HG03575 (cell line): ENCODE results near the gene NDUFA13.

Experiments used
- ATAC-seq: cut with Tn5 transposase; IDR thresholded peaks from one replicate; pipeline ENCODE4 v1.9.1; 2021; ENCODE audit not compliant: unreplicated experiment, insufficient number of reproducible peaks, low FRiP score; ENCODE audit errors: extremely low read depth

The NDUFA13 gene

DNA sequence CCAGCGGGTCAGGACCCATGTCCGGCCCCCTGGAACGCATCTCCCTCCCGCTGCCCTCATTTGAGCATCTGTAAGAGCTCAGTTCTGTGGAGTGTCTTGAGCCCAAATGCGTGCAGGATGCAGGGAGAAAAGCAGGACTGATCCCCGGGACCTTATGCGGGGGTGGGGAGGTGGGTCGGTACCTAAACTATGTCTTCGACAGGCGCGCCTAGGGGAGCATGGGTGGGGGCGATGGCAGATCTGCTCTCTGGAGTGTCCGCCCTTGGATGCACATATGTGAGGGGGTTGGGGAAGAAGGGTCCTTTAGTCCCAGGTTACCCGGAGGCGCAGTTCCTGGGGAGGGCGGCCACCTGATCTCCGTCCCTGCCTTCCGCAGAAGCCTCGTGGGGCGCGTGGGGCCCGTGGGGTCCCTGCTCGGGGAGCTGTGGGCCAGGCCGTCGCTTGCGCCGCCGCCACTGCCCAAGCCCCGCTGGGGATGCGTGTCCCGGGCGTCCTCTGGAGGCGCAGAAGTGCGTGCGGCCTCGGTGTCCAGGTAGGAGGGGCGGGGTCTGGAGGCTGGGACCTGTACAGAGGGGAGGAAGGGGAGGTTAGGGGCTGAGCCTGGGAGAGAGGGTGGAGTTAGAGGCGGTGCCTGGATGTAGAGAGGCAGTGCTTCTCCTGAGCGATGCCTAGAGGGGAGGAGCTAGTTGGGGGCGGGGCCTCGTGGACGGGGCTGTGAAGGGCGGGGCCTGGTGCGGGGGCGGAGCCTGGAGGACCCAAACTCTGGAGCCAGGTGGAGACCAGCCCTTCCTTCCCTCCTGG is 24.9 kb downstream of the NDUFA13 start:
- no peak for ATAC-seq

DNA sequence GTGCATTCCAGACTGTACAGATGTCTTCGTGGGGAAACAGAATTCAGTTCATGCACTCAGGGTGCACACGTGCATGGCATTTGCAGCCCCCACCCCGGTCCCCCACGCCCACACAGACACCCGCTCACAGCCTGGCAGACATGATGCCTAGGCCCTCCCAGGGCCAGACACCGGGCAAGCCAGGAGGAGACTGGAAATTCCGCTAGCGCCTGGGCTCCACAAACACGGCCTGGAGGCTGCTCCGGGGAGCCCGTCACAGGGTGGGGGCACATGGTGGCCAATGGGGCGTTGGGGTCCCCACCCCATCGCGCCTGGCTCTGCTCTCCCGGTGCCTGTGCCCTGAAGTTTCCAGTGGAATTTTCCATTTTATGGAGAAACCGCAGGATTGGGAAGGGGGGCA is 25.6 kb downstream of the NDUFA13 start:
- no peak for ATAC-seq

DNA sequence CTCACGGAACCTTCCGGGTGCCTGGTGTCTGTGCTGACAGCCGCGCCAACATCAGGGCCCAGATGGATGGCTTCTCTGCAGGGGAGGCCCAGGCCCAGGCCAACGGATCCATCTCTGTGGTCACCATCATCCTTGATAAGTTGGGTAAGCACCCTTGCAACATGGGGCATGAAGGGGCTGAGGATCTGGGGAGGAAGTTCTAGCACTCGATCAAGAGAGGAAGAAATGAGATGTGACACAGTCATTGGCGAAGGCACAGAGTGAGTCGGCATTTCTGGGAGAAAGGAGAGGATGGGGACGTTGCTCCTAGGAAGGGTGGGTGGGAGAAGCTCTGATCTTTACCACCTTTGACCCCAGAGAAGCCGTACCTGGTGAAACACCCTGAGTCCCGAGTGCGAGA is 26.5 kb downstream of the NDUFA13 start:
- no peak for ATAC-seq

DNA sequence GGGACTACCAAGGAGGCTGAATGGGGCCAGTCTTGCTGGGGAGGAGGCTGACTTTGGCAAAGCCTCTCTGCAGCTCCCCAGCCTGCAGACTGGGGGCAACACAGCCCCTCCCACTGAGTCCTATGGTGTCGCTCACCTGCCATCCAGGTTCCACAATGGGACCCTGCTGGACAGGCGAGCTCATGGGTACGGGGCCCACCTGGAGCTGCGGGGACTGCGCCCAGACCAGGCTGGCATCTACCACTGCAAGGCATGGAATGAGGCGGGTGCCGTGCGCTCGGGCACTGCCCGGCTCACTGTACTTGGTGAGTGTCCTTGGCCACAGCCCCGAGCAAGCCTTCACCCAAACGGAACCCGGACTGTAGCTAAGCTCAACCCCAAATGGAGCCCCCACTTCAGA is 27.1 kb downstream of the NDUFA13 start:
- ATAC-seq = no peak

DNA sequence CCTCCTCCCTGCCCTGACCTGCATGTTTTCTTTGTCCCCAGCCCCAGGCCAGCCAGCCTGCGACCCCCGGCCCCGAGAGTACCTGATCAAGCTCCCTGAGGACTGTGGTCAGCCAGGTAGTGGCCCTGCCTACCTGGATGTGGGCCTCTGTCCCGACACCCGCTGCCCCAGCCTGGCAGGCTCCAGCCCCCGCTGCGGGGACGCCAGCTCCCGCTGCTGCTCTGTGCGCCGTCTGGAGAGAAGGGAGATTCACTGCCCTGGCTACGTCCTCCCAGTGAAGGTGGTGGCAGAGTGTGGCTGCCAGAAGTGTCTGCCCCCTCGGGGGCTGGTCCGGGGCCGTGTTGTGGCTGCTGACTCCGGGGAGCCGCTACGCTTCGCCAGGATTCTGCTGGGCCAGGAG is 27.6 kb downstream of the NDUFA13 start:
- ATAC-seq = no peak

DNA sequence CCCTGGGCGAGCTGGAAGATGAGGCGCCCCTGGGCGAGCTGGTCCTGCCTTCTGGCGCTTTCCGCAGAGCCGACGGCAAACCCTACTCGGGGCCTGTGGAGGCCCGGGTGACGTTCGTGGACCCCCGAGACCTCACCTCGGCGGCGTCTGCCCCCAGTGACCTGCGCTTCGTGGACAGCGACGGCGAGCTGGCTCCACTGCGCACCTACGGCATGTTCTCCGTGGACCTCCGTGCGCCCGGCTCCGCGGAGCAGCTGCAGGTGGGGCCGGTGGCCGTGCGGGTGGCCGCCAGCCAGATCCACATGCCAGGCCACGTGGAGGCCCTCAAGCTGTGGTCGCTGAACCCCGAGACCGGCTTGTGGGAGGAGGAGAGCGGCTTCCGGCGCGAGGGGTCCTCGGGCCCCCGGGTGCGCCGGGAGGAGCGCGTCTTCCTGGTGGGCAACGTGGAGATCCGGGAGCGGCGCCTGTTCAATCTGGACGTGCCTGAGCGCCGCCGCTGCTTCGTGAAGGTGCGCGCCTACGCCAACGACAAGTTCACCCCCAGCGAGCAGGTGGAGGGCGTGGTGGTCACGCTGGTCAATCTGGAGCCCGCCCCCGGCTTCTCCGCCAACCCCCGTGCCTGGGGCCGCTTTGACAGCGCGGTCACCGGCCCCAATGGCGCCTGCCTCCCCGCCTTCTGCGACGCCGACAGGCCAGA is 28.4 kb downstream of the NDUFA13 start:
- ATAC-seq = no peak

DNA sequence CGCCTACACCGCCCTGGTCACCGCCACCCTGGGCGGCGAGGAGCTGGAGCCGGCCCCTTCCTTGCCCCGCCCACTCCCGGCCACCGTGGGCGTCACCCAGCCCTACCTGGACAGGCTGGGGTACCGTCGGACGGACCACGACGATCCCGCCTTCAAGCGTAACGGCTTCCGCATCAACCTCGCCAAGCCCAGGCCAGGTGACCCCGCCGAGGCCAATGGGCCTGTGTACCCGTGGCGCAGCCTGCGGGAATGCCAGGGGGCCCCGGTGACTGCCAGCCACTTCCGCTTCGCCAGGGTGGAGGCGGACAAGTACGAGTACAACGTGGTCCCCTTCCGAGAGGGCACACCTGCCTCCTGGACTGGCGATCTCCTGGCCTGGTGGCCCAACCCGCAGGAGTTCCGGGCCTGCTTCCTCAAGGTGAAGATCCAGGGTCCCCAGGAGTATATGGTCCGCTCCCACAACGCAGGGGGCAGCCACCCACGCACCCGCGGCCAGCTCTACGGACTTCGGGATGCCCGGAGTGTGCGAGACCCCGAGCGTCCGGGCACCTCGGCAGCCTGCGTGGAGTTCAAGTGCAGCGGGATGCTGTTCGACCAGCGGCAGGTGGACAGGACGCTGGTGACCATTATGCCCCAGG is 29.0 kb downstream of the NDUFA13 start:
- ATAC-seq = no peak

DNA sequence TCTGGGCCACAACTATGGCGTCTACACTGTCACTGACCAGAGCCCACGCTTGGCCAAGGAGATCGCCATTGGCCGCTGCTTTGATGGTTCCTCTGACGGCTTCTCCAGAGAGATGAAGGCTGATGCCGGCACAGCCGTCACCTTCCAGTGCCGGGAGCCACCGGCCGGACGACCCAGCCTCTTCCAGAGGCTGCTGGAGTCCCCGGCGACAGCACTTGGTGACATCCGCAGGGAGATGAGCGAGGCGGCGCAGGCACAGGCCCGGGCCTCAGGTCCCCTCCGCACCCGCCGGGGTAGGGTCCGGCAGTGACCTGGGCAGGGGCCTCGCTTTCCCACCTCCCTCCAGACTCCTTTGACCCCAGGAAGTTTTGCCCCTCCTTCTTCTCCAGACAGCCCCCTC is 29.7 kb downstream of the NDUFA13 start:
- no peak for ATAC-seq

DNA sequence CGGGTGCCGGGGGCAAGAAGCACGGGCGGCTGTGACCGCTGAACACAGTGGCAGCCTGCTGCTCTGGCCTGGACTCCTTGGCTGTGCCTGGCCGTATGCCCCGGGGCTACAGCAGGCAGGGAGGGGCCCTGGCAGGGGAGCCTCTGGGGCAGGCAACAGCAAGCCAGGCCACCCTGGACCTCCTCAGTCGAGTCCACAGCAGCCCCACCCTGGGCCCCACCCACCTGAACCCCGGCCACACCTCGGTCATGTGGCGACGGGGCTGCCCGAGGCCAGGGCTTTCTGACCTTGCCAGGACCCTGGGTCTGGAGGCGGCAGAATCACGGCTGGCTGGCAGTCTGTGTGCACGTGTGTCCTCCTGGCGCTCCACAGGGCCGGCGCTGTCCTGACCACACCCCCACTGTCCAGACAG is 30.7 kb downstream of the NDUFA13 start:
- ATAC-seq = no peak

DNA sequence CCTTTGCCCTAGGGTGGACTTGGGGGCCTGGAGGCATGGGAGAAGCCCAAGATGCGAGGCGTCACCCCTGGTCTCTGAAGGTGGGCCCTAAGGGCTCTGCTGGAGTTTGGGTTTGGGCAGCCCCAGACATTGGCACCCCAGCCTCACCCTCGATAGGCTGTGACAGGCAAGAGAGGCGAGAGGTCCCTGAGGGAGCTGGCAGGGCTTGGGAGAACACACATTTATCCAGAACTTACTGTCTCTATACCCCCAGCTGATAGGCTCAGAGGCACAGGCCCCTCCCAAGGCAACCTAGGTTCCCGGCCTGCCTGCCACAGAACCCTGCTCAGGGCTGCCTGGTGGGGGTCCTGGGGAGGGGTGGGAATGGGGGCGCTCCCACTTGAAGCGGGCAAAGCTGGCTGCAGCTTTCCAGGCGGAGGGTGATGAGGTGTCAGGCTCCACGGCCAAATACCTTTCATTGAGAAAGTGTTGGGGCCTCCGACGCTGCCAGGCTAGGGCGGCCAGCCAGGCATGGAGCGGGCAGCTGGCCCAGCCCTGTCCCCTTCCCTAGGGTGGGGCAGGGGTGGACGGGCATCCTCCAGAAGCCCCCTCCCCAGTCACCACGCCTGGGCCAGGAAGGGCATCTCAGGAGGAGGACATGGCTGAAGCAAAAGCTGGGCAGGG is 31.8 kb downstream of the NDUFA13 start:
- no peak for ATAC-seq

DNA sequence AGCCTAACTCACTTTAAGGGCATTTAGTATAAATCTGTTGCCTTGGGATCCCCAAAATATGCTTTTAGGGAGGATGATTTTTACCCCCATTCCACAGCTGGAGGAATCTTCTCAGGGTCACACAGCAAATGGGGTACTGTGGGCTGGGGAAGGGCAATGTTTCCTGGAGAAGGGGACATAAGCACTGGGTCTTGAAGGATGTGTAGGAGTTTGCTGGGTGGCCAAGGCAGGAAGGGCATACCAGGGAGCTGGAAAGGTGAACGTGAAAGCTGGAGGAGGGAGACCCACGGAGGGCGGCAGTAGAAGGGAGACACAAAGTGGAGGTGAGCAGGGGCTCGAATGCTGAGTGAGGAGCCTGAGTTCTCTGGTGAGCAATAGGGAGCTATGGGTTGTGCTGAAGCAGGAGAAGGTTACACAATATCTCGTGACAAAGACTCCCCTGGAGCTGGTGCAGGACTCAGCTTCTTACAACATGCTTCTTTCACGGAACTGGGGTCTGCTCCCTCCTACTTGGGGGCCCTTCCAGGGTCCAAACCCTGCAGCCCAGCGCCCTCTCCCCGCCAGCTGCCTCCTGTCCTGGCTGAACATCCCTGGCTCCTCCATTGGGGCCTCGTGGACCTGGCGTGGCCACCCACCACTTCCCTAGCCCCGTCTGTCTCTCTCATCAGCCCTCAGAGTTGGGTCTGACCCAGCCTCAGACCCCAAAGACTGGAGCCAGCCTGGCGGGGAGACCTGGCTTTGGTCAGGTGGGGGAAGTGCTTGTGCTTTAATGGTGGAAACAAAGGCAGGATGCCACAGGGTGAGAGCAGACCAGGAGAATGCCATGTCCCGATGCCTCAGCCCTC is 33.1 kb downstream of the NDUFA13 start:
- no peak for ATAC-seq

DNA sequence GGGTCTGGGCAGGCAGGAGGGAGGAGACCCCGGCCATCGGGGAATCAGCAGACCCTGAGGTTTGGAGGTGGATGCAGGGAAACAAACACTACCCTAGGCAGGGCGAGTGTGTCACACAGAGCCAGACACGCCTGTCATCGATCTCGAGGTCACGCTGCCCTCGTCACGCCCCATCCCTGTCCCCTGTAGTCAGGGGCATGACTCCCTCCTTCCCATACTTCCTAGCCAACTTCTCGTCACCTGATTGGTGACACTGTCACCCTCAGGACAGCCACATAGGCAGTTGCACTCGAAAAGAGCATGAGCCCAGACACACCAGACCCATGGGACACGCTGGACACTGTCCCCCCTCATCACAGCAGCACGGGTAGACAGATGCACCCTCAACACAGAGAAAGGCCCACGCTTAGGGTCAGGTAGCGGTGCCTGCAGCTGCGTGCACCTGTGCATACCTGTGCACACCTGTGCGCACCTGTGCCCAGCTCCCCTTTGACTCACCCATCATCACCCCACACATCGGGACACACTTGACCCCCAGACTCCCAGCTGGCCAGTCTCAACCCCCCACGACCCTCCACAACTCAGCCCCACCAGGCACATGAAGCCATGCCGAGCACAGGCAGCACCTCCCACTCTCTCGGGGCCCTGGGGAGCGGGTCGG is 33.9 kb downstream of the NDUFA13 start:
- no peak for ATAC-seq

DNA sequence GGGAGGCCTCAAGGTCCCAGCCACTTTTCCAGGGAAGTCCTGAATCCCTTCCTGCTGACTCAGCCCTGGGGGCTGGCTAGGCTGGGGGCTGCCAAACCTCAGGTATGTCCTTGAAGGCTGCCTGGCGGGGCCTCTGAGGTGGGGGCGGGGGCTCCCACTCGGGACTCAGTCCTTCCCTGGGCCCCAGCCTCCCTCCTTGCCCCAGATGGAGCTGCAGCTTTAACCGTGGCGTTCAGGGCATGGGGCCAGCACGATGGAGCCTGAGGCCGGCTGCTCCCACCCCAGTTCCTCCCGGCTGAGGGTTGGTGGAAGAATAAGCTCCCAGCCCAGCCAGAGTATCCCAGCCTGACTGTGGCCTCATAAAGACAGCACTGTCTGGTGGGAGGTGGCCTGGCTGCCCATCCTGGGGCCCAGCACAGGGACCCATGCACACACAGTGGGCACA is 34.5 kb downstream of the NDUFA13 start:
- no peak for ATAC-seq

DNA sequence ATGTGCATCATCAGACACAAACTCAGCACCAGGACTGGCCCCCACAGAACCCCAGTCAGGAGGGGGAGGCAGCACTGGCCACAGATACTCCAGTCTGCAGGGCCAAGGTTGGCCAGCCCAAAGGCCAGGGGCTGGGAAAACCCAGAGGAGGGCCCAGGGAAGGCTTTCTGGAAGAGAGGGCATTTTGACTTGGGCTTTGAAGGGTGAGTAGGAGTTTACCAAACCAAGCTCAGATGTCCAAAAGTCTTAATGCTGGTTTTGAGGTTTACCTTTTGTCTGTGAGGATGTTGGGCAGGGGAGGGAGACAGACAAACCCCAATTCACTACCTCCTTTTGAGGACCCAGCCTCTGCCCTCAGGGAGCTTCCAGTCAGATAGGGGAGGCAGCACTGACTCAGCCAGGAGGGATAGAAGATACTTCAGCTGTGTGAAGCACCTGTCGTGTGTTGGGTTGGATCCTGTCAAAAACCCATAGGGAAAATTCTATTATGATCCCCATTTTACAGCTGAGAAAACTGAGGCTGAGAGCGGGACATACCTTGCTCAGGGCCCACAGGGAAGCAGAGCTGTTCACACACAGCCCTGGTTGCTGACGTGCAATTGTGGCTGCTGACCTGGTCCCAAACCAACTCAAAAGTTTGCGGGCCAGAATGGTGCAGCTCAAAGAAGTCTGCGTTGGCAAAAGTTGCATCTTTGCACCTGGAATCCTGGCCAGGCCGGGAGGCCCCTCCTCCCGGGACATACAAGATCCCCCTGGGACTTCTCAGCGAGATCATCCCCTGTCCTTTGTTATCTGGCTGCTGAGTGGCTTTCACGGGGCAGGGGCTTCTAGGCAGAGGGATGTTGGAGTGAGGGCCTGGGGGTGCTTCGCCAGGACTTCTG is 35.2 kb downstream of the NDUFA13 start:
- ATAC-seq = no peak

DNA sequence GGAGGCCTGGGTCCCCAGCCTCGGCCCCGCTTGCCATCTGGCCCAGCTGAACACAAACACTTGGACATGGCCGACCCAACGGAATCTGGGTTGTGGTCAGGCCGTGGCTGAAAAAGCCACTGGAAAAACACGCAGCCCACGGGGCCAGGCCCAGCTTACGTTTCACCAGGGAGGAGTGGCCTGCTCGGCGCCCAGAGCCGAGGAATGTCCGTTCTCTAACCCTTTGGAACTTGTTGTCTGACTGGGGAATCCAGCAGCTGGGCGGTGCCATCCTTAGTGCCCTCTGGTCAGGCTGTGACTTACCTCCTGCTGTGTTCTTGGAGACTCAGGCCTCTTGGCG is 35.8 kb downstream of the NDUFA13 start:
- ATAC-seq = no peak

DNA sequence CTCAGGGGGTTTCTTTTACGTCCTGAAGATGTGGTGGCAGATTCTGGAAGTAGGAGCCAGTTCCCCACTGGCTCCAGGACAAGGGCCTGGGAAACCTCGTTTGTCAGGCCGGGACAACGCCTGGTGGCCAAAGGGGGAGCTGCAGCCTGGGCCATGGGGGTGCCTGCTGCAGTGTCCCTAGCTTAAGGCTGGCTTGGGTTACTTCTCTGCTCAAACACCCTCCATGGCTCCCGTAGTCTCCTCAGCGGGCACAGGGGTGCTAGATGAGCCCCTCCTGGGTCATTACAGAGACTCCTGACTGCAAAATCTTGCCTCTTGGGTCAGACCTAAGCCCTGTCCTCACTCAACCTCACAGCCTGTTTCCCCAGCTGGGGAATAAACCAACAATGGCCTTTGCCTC is 36.8 kb downstream of the NDUFA13 start:
- ATAC-seq = no peak

DNA sequence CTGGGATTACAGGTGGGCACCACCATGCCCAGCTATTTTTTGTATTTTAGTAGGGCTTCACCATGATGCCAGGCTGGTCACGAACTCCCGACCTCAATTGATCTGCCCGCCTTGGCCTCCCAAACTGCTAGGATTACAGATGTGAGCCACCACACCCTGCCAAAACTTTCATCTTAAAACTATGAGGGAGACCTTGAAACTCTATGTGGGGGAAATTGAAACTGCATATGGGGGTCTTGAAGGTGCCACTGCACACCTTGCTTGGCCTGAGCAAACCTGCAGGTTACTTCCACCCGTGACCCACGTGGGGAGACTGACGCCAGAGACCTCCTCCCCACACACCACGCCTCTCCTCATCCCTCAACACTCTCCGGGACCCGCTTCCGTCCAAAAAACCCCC is 37.6 kb downstream of the NDUFA13 start:
- no peak for ATAC-seq
